Breast epithelium (tissue), 4 donors: Measurements from ENCODE around the gene SRPK1. TPM values are rescaled to one million over a fixed set of nuclear protein-coding genes. Genes with fewer than 3 reads are reported as not detected.
A peak's percentile ranks its signal among the peaks of the same experiment; 100 is the strongest.

ENCODE experiments used
- DNase-seq, 2 donors: peaks; one replicate each; pipeline ENCODE4 v3.0.0-alpha.2; 2019; ENCODE audit warnings: low spot score in 2 of 2
- H3K27ac ChIP-seq, 2 donors: fragments of 200-600 bp; sonication (generic) in 1 of 2; one replicate each; pipeline ENCODE4 v1.5.1; 2016 to 2019; ENCODE audit warnings: mild to moderate bottlenecking in 1 of 2
- H3K27me3 ChIP-seq, 2 donors: fragments of 200-600 bp; sonication (generic) in 1 of 2; one replicate each; pipeline versions ENCODE4 v1.5.1 to v1.6.0; 2017 to 2019; ENCODE audit warnings: control low read depth in 1 of 2, mild to moderate bottlenecking in 1 of 2
- H3K36me3 ChIP-seq: fragments of 200-600 bp; one replicate; pipeline ENCODE4 v1.5.1; 2019
- H3K4me1 ChIP-seq, 2 donors: fragments of 200-600 bp; sonication (generic); one replicate each; pipeline ENCODE4 v1.5.1; 2016 to 2019; ENCODE audit warnings: control low read depth in 1 of 2
- H3K4me3 ChIP-seq, 3 donors: fragments of 200-600 bp; sonication (generic); 1 replicate in 2 of 3; 2 replicates in 1 of 3; pipeline ENCODE4 v1.5.1; 2016 to 2019; ENCODE audit warnings: mild to moderate bottlenecking in 3 of 3, moderate library complexity in 2 of 3
- H3K9me3 ChIP-seq, 2 donors: fragments of 200-600 bp; sonication (generic) in 1 of 2; one replicate each; pipeline ENCODE4 v1.5.1; 2016 to 2019; ENCODE audit warnings: control low read depth in 1 of 2
- CTCF ChIP-seq, 3 donors: fragments of 450-650 bp; IDR thresholded peaks; one replicate each; pipeline ENCODE4 v1.5.1; 2016 to 2017; ENCODE audit warnings: antibody characterized with exemption in 3 of 3, mild to moderate bottlenecking in 3 of 3, moderate library complexity in 3 of 3
- POLR2A ChIP-seq: fragments of 450-650 bp; IDR thresholded peaks from one replicate; pipeline ENCODE4 v1.6.1; 2016; ENCODE audit warnings: antibody characterized with exemption, mild to moderate bottlenecking, moderate library complexity
- POLR2AphosphoS5 ChIP-seq, 3 donors: sonication (generic); formaldehyde crosslinking; IDR thresholded peaks; one replicate each; pipeline ENCODE4 v1.6.1; 2017; ENCODE audit warnings: antibody characterized with exemption in 3 of 3
- intact Hi-C: fragments of 100-400 bp; cut with DNase I; formaldehyde crosslinking; loops from one replicate; pipeline ENCODE4 v1.15.1; 2023; ENCODE audit warnings: low total_unique reads
- total RNA-seq, 3 donors: library from RNA; depleted of rRNA; stranded (reverse); fragments of >200 nt; gene quantifications; one replicate each; pipeline ENCODE4 v1.1.0, GENCODE V29; 2016

Gene SRPK1
- total RNA-seq, 3 donors from 2014 or later = 29.1 to 77.7 (median 61.3) TPM

DNA sequence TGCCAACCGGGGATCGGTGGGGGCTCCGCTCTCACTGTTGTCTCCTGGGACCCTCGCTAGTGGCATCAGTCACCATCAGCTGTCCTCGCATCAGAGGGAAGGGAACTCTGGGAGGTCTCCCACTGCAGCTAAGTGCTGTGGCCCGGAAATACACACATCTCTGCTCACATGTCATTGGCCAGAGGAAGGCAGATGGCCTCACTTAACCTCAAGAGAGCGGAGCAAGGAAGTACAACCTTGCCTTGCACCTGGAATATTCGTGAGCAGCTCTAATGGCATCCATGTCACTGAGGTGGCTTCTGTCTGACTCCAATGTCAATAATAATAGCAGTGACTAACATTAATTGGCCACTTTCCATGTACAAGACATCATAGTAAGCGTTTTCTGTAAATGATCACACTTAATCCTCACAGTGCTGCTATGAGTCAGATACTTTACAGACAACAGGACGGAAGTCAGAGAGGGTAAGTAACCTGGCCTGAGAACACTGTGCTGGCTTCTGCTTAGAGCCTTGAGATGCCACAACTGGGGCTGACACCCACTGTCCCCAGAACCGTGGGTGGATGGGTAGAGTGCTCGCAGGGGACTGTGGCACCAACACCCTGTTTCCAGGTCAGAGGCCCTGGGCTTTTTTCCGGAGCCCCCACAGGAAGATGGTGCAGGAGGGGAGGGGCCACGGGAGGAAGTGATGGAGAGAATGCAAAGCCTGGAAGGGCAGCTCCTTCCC, 109.8 kb downstream of the SRPK1 start:
- Histone ChIP-seq H3K4me1 (no peaks in the 10 kb centered on the region), H3K27me3 (peaks cover 0 to 5% of the 10 kb centered on the region in 2 donors), H3K36me3 (no peaks in the 10 kb centered on the region), H3K9me3 (no peaks in the 10 kb centered on the region), H3K4me3 (no peak overlapping the region), H3K27ac (peak overlapping the region in 1 of 2 donors; percentile 32)
- intact Hi-C loops = loop anchor here (2.0 kb wide), 1 partner anchor 56 kb away; no protein-coding TSS in a partner anchor
- no peak for TF ChIP-seq CTCF (IDR thresholded peaks at IDR 0.05)
- TF ChIP-seq POLR2AphosphoS5 (IDR thresholded peaks at IDR 0.05) = no peak
- TF ChIP-seq POLR2A = no peak
- no peak for DNase-seq

GRCh38 chr6:35809809-35810208, 111.1 kb downstream of the SRPK1 start:
- no peaks in the 10 kb centered on the region for H3K9me3 ChIP-seq
- no peaks in the 10 kb centered on the region for H3K36me3 ChIP-seq
- H3K4me1 ChIP-seq = no peaks in the 10 kb centered on the region
- TF ChIP-seq CTCF (IDR thresholded peaks at IDR 0.05) = no peak
- TF ChIP-seq POLR2A = no peak
- no peak for TF ChIP-seq POLR2AphosphoS5 (IDR thresholded peaks at IDR 0.05)
- no peak overlapping the region for H3K27ac ChIP-seq
- no peak overlapping the region for H3K4me3 ChIP-seq
- intact Hi-C loops = loop anchor here (2.0 kb wide), 1 partner anchor 55 kb away; no protein-coding TSS in a partner anchor
- peaks cover 0 to 15% of the 10 kb centered on the region in 2 donors for H3K27me3 ChIP-seq
- DNase-seq = no peak

DNA sequence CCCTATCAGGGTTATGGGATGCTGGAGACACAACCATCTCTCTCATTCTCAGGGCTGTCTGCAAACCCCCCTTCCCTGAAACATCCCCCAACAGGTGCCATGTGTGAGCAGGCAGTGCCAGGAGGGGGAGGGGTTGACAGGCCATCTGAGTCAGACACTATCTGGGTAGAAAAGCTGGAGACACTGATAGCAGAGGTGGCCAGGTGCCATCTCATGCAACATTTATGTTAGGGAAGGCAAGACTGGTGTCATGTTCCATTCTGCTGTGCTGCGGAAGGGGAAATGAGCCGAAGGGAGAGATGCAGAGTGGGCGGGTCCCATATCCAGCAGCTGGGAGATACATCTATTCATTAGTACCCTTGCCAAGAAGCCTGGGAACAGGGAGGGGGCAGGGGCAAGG, 112.2 kb downstream of the SRPK1 start:
- intact Hi-C loops = no loop called here
- Histone ChIP-seq H3K36me3 (no peaks in the 10 kb centered on the region), H3K27me3 (peaks cover 0 to 15% of the 10 kb centered on the region in 2 donors), H3K27ac (no peak overlapping the region), H3K4me3 (no peak overlapping the region), H3K4me1 (no peaks in the 10 kb centered on the region), H3K9me3 (no peaks in the 10 kb centered on the region)
- DNase-seq = no peak
- TF ChIP-seq POLR2AphosphoS5 (IDR thresholded peaks at IDR 0.05) = no peak
- no peak for TF ChIP-seq CTCF (IDR thresholded peaks at IDR 0.05)
- no peak for TF ChIP-seq POLR2A

- Histone ChIP-seq H3K27me3 (peaks cover 0 to 15% of the 10 kb centered on the region in 2 donors), H3K27ac (no peak within 1 kb of the TSS), H3K36me3 (no peaks in the 10 kb centered on the region), H3K9me3 (no peaks in the 10 kb centered on the region), H3K4me1 (no peaks in the 10 kb centered on the region), H3K4me3 (peak within 1 kb of the TSS in 2 of 3 donors; percentile 10 to 50)
- TF ChIP-seq CTCF (IDR thresholded peaks at IDR 0.05) (no peak), POLR2A (no peak), POLR2AphosphoS5 (IDR thresholded peaks at IDR 0.05) (no peak)
- DNase-seq = no peak
- intact Hi-C loops = no loop called here
Observed at GRCh38 chr6:35804996-35805736, 115.7 kb downstream of the SRPK1 start, which contains the start of gene LHFPL5. LHFPL5 (plus strand) TSS chr6:35805352; CDS start chr6:35805671, 319 bp downstream.

- no peak for TF ChIP-seq POLR2AphosphoS5 (IDR thresholded peaks at IDR 0.05)
- TF ChIP-seq CTCF (IDR thresholded peaks at IDR 0.05) = no peak
- TF ChIP-seq POLR2A = no peak
- no peak for DNase-seq
- Histone ChIP-seq H3K27ac (no peak overlapping the region), H3K36me3 (no peaks in the 10 kb centered on the region), H3K27me3 (peaks cover 0 to 10% of the 10 kb centered on the region in 2 donors), H3K9me3 (no peaks in the 10 kb centered on the region), H3K4me1 (no peaks in the 10 kb centered on the region), H3K4me3 (no peak overlapping the region)
- intact Hi-C loops = no loop called here
Observed at GRCh38 chr6:35801148-35801547, 119.8 kb downstream of the SRPK1 start.
